ENCODE measurements around the gene RNF166. TPM values are rescaled to one million over a fixed set of nuclear protein-coding genes. Genes with fewer than 3 reads are reported as not detected.

The RNF166 gene, protein sequence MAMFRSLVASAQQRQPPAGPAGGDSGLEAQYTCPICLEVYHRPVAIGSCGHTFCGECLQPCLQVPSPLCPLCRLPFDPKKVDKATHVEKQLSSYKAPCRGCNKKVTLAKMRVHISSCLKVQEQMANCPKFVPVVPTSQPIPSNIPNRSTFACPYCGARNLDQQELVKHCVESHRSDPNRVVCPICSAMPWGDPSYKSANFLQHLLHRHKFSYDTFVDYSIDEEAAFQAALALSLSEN
- 27.3 and 36.0 TPM in 2 replicates for total RNA-seq

DNA sequence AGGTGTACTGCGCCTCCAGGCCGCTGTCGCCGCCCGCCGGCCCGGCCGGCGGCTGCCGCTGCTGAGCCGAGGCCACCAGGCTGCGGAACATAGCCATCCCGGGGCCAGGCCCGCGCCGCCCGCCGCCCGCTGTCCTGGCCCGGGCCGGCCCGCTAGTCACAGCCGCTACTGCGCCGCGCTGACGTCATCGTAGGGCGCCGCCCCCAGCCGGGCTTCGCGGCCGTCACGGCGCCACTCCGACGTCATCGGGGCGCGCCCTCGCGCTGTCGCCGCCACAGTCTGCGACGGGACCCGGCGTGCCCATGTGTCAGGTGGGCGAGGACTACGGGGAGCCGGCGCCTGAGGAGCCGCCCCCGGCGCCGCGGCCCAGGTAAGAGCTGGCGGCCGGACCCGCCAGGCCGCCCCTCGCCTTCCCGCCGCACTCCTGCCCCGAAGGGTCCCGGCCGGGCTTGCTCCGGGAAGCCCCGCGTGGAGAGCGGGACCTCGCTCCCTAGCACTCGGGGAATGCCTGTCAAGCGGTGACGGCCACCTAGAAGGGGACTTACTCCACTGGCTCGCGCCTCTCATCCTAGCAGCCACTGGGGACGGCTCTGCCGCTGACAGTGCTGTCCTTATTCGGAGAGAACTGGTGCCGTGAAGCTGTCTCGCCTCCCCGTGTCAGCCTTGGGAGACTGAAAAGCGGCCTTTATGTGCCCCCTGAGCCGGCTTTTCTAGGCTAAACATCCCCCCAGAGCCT is at the start of gene RNF166, which contains the start of gene CTU2:
Gene RNF166, minus strand, starts transcription at position 180 of the 736 bp plus-strand sequence. Its CDS starts 83 bp downstream, at position 97.
Gene CTU2, plus strand, starts transcription at position 275 of the 736 bp plus-strand sequence. Its CDS starts 28 bp downstream, at position 303.
- DNase-seq (ENCODE audit: extremely low read depth, low read depth, low spot score) = no peak

DNA sequence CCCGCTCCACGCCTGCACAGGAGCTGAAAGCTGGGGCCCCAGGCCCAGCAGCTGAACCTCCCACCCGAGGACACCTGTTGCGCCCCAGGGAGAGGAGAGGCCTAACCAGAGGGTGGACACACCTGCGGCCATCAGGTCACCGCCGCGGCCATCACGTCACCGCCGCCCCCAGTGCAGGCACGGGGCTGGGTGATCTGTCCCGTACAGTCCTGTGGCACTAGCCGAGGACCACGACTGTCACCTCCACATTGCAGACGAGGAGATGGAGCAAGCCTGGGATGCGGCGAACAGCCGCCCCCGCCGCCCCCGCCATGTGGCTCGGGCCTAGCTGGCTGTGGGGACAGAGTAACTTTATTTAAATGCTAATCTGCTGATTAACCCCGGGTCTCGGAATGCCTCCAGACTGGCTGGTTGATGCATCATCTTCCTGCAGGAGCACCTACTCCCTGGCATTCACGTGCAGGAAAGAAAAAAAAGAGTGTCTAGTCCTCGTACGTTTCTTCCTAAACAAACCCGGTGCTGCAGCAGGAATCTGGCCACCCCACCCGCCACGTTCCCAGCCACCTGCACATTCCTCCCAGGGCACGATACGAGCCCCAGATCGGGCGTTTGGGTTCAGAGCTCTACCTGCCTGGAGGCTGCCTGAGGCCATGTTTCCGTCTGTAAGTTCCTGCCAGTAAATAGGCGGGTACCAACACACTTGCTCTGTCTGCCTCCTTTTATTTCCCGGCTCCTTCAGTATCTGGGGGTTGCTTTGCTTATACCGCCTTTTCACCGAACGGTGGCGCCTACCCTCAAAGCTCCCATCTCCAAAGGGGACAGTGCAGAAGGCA is 48.9 kb upstream of the RNF166 start:
- DNase-seq (ENCODE audit: extremely low read depth, low read depth, low spot score) = no peak

DNA sequence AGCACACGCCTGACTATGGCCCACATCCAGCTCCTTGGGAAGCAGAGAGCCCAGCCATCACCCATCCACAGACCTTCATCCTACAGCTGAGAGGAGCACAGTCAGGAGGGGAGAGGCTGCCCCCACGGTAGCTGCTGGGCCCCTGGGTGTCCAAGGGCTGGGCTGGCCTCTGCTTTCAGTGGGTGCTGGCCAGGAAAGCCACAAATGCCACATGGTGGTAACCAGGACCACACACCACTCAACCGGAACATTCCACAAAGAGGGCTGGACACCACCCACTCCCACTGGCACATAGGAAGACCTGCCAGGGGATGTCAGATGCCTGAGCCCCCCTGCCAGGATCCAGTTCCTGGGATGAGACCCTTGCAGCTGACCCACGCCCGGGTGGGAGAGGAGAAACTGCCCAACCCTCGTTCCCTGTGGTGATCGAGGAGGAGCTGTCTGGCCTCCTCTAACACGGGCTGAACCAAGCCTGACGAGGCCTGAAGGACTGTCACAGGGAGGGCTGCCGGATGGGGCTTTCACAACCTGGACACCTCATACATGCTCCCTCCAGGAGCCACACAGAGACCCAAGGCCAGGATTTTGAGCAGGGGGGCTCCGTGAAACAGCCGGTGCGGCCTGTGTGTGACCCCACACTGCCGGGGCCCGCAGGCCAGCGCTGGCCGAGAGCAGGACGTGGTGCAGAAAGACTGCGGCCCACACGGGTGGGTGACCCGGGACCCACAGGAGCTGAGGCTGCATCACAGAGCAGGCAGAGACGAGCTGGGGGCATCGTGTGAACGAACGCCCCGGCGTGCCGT is 48.1 kb upstream of the RNF166 start:
- no peak for DNase-seq (ENCODE audit: extremely low read depth, low read depth, low spot score)

DNA sequence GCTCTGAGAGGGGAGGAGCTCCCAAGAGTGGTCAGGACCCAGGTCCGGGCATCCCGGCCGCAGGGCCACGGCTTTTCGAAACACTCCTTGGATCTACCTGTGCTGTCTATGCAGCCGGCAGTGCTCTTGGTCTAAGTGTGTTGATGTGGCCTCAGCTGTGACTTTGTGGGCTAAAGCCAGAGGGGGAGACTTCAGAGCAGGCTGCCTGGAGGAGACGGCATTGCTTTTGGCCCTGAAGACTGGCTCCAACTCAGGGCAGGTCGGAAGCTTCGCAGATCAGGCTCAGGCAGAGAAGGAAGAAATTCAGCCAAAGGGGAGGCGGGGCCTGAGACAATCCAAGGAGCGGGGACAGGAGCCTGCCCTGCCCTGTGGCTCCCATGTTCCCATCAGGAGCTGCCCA is 47.4 kb upstream of the RNF166 start:
- no peak for DNase-seq (ENCODE audit: extremely low read depth, low read depth, low spot score)

DNA sequence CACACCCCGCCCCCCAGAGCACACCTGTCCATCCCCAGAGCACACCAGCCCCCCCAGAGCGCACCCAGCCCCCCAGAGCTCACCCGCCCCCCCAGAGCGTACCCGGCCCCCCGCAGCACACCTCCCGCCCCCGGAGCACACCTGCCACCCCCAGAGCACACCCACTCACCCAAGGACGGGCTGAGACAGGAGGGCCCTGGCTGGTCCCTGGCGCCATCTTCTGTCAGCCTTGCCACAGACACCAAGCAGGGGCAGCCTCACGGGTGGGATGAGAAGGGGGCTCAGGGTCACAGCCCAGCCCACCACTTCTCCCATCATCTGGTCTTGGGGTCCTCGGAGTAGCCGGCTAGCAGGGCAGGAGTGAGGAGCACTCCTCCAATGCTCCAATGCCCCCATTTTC is 47.0 kb upstream of the RNF166 start:
- DNase-seq (ENCODE audit: extremely low read depth, low read depth, low spot score) = no peak

DNA sequence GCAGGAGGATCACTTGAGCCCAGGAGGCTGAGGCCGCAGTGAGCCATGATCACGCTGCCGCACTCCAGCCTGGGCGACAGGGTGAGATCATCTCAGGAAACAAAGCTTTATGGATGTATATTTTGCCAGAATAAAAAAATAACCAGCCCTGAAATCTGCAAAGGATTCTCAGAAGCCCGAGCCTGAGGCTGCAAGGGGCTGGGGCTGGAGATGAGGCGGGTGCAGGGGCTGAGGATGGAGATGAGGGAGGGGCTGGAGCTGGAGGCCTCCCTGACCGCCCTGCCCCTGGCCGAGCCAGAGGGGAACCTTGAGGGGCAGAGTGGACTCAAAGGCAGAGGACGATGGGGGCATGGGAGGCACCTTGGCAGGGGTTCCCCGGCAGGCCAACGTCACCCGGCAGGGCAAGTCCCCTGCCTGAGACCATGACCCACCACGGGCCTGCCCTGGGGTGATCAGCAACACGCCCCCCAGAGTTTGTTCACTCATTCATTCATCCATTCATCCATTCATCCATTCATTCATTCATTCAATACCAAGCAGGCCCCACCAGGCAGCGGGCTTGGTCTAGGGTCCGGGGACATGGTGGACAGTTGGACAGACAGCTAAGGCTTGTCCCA is 46.3 kb upstream of the RNF166 start:
- no peak for DNase-seq (ENCODE audit: extremely low read depth, low read depth, low spot score)

DNA sequence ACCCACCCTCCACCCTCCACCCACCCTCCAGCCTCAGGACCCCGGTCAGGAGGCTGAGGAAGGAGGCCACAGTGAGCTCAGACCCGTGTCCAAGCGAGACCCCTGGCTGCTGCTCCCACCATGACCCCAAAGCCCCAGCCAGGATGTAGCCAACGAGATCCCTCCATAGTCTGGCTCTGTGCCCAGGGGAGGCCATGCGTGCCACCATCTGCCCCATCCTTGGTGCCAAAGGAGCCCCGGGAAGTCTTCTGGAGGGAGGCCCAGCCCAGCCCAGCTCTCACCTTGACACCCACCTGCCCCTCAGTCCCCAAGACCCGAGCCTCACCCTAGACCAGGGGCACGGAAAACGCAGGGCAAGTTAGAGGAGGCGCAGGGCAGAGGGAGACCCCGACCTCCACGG is 44.6 kb upstream of the RNF166 start:
- no peak for DNase-seq (ENCODE audit: extremely low read depth, low read depth, low spot score)

DNA sequence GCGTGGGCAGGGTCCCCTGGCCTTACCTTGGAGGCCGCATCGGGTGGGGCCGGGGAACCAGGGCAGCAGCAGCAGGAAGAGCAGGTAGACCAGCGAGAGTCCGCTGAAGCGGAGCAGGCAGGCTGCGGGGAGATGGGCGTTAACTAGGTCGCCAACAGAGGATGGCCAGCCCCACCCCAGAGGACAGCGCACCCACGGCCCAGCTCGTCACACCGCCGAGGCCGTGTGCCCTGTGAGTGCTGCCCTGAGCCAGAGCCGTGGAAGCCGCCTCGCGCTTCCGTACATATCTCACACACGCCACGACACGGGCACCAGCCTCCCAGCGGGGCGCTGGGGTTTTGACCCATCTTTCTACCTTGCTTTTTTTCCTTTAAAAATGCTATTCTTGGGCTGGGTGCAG is 43.1 kb upstream of the RNF166 start:
- no peak for DNase-seq (ENCODE audit: extremely low read depth, low read depth, low spot score)

DNA sequence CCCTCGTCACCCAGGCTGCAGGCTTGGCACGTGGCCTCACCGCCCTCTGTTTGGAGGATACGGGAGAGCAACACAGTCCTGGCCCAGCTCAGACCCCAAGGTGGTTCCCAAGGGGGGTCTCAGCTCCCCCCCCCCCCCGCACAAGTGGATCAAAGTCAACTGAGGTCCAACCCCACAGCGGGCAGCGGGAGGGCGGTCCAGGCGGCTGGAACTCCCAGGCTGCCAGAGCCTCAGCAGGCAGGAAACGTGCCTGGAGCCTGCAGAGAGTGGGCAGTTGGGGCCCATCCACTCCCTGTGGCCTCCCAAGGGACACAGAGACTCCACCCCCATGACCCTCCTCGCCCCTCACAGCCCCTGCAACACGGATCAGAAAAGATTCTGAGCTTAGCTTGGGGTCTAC is 42.2 kb upstream of the RNF166 start:
- no peak for DNase-seq (ENCODE audit: extremely low read depth, low read depth, low spot score)

DNA sequence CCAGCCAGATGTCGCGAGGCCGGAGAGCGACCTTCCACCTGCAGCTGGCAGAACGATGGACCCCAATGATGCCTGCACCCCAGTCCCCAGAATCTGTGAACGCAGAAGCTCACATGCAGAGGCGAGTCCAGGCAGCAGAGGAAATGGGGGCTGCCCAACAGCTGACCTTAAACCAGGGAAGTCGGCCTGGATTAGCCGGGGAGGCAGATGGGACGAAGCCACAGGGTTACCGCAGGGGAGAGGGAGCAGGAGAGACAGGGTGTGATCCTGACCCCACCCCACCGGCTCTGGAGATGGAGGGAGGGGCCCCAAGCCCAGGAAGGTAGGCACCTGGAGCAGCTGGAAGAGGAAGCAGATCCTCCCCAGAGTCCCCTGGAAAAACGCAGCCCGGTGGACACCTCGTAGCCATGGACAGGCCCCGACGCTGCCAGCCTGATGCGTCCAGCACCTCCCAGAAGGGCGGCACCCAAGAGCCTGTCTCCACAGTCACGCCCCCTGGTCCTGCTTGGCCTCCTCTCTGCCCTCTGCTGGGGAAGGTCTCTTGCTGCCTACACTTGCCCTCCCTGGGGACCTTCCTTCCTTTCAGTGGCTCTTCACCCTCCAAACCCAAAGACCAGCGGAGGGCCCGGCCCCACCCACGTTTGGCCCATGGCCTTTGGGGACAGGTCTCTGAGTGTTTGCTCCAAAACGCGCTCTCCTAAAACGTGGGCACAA is 41.5 kb upstream of the RNF166 start:
- no peak for DNase-seq (ENCODE audit: extremely low read depth, low read depth, low spot score)

DNA sequence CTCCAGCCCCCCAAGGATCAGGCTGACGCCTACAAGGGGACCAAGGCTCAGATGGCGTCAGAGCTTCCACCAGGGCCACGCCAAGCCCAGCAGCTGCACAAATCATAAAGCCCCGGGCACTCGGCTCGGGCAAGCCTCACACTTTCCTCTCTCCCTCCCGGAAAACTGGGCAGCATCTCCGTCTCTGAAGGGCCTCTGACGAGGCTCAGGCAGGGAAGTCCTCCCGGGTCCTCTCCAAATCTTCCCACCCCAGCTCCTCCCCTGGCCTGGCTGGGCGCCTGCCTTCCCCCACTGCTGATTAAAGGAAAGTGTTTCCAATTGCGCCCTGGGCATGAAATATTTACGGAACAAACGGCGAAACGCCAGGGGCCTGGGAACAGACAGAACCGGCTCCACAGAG is 40.3 kb upstream of the RNF166 start:
- DNase-seq (ENCODE audit: extremely low read depth, low read depth, low spot score) = no peak

DNA sequence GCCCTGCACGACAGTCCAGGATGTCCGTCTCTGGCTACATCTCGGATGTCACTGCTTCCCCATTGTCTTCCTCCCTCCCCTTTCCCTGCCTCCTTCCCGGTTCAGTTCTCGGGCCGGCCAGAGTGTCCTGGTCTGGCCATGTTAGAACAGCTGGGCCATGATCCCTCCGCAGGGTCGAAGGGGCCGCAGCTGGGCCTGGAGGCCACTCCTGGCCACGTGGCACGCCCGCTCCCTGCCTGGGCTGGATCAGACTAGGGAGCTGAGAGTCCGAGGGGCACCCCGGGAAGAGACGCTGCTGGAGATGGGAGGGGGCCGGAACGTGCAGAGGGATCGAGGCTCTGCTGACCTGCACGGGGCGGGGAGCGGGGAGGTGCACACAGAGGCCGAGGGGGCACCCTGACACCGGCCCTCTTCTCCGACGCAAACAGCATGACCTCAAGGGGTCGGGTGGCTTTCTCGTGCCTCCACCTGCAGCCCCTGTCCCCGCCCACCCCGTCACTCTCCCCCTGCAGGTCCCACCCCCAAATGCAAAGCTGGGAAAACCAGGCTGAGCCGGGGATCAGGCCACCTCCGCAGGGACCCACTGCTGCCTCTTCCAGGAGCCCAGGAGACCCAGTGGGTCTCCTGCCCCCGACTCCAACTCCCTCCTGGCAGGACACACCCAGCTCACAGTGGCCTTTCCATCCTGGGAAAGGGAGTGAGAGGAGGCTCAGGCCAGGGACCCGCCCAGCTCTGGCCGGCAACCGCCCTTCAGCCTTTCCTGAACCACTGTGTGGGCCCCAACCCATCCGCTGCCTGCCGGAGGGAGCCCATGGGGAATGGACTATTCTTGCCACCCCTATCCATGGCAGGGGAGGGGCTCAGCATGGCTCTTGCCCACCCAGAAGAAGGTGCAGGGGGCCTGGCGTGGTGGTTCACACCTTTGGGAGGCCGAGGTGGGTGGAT is 38.6 kb upstream of the RNF166 start:
- no peak for DNase-seq (ENCODE audit: extremely low read depth, low read depth, low spot score)

DNA sequence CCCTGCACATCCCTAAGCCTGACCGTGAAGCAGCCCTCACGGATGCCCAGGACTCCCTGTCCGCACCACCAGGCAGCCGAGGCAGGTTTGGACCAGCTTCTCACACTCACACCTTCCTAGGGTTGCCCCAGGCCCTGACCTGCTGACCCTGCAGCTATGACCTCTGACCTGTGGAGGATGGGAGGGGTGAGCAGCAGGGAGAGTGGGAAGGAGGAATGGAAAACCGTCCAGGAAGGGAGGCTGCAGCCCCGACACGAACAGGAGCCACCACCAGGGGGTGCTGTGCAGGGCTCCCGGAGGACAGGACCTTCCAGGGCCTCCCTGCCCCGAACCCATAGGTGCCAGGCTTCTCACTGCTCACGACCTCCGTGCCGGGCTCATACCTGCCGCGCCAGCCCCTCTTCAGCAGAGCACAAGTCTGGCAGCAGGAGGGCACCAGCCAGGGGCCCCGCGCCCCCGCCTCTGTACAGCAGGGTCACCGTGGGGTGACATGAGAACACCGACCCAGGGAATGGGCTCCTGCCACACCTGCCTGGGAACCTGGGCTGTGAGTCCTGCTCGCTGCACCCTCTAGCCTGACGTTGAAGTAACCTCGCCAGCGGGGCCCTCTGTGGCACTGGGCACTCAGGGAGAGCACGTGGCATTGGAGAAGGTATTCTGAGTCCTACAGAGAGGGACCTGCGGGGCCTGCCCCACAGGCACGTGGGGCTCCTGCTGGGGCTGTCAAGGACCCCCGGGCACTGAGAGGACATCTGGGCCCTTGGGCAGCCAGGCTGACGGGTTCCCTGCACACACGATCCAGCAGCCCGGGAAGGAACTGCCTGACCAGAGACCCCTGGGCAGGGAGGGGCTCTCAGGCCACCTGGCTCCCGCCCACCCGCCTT is 37.7 kb upstream of the RNF166 start:
- DNase-seq (ENCODE audit: extremely low read depth, low read depth, low spot score) = peak; percentile 9

DNA sequence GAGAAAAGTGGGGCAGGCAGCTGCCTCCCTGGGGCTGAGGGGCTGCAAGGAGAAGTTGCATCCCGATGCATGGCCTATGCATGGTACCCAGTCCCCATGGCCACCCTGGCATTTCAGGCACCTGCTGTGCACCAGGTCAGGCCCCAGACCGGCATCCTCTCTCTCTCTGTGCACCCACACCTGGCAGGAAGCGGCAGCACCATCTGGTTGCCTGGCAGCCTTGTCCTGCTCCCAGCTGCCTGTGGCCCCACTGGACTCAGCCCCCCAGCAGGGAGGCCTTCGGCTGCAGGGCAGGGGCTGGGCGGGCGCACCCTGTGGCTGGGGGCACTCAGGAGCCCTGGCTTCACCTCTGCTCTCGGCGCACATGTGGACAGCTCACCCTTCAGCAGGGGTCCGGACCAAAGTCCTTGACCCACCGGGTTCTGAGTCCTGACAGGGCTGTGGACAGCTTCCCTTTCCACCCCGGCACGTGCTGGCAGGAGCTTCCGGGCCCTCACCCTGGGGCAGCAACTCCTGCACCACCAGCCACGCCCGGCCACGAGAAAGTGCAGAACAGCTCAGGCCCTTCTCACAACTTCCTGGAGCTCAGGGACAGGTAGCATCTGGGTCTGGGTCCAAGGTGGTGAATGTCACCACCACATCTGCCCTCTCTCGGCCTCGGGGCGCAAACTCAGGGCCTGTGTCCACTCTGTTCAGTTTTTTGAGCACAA is 36.8 kb upstream of the RNF166 start:
- no peak for DNase-seq (ENCODE audit: extremely low read depth, low read depth, low spot score)

DNA sequence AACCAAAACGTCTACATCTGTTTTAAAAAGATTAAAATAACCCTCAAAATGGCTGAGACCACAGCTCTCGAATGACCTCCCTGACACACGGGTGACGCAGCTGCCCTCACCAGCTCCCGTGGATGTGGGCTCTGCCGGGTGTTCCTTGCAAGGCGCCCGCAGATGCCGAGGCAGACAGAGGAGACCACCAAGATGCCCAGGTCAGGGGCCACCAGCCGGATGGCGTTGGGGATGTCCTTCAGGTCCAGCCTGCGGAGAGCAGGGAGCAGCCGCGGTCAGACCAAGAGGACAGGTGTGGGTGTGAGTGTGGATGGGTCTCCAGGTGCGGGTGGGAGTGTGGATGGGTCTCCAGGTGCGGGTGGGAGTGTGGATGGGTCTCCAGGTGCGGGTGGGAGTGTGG is 35.2 kb upstream of the RNF166 start:
- DNase-seq (ENCODE audit: extremely low read depth, low read depth, low spot score) = no peak

DNA sequence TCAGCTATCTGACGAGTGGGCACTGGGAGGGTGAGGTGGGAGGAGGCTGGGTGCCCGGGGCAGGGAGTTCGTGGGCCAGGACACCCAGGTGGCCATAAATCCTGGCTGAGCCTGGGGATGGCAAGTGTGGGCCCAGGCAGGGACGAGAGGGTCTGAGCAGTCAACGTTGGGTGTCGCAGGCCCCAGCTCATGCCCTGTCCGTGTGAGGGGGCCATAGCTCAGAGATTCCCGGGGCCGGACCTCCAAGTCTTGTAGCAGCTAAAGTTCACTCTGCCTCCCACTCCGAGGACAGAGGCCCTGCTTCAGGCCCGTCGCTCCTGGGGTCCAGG is 34.5 kb upstream of the RNF166 start:
- DNase-seq (ENCODE audit: extremely low read depth, low read depth, low spot score) = no peak
